ENCODE results near the gene CBX5. TPM values are rescaled to one million over a fixed set of nuclear protein-coding genes. Genes with fewer than 3 reads are reported as not detected.

CBX5 gene
- total RNA-seq, 2 donors from 2014 or later: 27.0 to 34.3 TPM

DNA sequence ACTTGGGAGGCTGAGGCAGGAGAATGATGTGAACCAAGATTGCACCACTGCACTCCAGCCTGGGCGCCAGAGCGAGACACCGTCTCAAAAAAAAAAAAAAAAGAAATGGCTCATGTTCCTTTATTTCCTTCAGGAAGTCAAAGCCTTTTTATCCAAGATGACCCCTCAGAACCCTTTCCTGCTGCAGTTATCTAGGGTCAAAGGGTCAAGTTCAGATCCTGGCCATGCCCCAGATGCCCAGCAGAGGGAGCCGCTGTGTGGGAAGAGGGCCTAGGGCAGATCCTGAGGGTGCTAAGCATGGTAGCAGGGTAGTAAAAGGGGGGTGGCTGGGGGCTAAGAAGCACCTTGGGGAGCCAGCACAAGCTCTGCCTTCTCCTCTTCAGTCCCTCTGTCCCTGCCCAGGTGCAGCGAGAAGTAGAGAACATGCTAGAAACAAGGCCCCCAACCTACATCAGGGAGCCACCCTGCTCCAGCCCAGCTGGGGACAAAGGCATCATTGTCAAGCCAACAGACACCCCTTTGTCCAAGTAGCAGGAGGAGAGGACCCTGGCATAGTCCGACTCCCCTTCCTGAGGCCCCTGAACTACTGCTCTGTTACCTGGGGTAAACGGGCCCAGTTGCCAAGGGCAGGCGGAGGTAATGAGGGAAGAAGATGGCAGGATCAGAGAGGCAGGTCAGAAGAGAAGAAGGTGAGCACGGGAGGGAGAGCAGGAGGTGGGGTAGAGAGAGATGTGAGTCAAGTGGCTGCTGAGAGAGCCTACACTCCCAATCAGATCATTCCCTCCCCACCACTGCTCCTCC is 14.4 kb upstream of the CBX5 start:
- H3K36me3 ChIP-seq (replicated peaks in 1 of 2; ENCODE audit: insufficient read depth in 1 of 2, low read depth in 2 of 2): no peaks in the 10 kb centered on the region
- ATAC-seq (peak; percentile 85), DNase-seq (peak; percentile 59 to 77 (median 68))
- intact Hi-C loops (cut with DNase I): loop anchor here (5.0 kb wide), 1 partner anchor 68 kb away; the partner anchor contains the start of gene GPR84
- no peaks in the 10 kb centered on the region for H3K27me3 ChIP-seq
- no peaks in the 10 kb centered on the region for H3K4me1 ChIP-seq
- H3K4me3 ChIP-seq: no peak overlapping the region
- 56 to 60% methylated on average over 9 of the region's 9 CpGs for WGBS, 2 donors
- H3K9me3 ChIP-seq: no peaks in the 10 kb centered on the region
- TF ChIP-seq POLR2A (IDR thresholded peaks at IDR 0.05) (no peak), CTCF (IDR thresholded peaks at IDR 0.05) (peak; percentile 46 to 90 (median 75))
- no peak overlapping the region for H3K27ac ChIP-seq

DNA sequence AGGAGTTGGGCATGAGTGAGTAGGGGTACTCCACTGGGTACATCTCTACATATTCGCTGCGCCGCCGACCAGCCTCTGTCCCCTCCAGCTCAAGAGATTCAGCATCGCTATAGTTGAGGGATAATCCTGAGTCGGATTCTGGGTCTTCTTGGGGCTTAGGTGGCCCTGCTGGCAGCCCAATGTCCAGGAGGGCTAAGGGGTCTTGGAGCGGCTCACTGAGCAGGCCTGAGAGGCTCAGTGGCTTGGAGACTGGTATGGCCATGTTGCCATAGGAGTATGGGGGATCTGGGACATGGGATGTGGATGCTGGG is 13.0 kb upstream of the CBX5 start:
- WGBS, 2 donors: 83 to 96% methylated on average over 6 to 7 of the region's 7 CpGs
- H3K27ac ChIP-seq: no peak overlapping the region
- no peaks in the 10 kb centered on the region for H3K36me3 ChIP-seq (replicated peaks in 1 of 2; ENCODE audit: insufficient read depth in 1 of 2, low read depth in 2 of 2)
- H3K4me1 ChIP-seq: no peaks in the 10 kb centered on the region
- ATAC-seq (no peak), DNase-seq (no peak)
- intact Hi-C loops (cut with DNase I): loop anchor here (5.0 kb wide), 1 partner anchor 69 kb away; the partner anchor contains the start of gene GPR84
- no peaks in the 10 kb centered on the region for H3K9me3 ChIP-seq
- no peaks in the 10 kb centered on the region for H3K27me3 ChIP-seq
- no peak overlapping the region for H3K4me3 ChIP-seq
- TF ChIP-seq POLR2A (IDR thresholded peaks at IDR 0.05) (no peak), CTCF (IDR thresholded peaks at IDR 0.05) (no peak)

GRCh38 chr12:54292083-54292930 is 12.4 kb upstream of the CBX5 start:
- no peak for DNase-seq
- H3K27me3 ChIP-seq: no peaks in the 10 kb centered on the region
- H3K9me3 ChIP-seq: no peaks in the 10 kb centered on the region
- H3K36me3 ChIP-seq (replicated peaks in 1 of 2; ENCODE audit: insufficient read depth in 1 of 2, low read depth in 2 of 2): peaks cover 2 to 3% of the 10 kb centered on the region in 2 donors
- WGBS, 2 donors: 90 to 93% methylated on average over 30 of the region's 30 CpGs
- intact Hi-C loops (cut with DNase I): loop anchor here (5.0 kb wide), 1 partner anchor 70 kb away; the partner anchor contains the start of gene GPR84
- TF ChIP-seq CTCF (IDR thresholded peaks at IDR 0.05): no peak
- TF ChIP-seq POLR2A (IDR thresholded peaks at IDR 0.05): no peak
- no peak overlapping the region for H3K4me3 ChIP-seq
- H3K4me1 ChIP-seq: peaks cover 3% of the 10 kb centered on the region
- ATAC-seq: no peak
- H3K27ac ChIP-seq: no peak overlapping the region

DNA sequence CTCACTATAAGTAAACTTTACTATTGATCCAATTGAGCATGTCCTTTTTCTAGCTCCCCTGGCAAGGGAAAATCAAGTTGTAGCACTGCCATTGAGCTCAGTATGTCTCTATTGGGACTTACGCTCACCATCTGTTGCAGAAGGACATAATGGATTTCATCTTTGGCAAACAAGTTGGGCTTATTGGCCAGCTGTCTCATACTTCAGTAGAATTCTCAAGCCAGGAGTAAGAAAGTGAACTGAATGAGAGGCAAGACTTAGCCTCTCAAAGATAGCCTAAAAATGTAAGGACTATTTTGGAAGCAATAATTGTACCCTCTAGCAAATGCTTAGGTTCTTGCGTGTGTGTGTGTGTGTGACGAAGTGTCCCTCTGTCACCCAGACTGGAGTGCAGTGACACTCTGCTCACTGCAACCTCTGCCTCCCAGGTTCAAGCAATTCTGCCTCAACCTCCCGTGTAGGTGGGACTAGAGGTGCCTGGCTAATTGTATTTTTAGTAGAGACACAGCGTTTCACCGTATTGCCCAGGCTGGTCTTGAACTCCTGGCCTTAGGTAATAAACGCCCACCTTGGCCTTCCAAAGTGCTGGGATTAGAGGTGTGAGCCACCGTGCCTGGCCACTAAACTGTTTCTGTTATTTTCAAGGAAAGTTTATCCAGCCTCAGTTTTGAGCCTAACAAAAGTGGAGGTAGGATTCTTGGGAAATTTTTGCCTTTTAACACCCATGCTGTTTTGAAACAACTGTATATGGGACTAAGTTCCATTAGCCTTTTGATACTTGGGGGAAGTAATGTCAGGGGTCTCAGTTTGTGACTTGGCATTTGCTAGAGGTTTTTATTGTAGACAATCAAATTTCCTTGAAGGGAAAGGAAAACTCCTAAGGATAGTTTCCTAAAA is 7.6 kb upstream of the CBX5 start:
- no peak for ATAC-seq
- Histone ChIP-seq H3K9me3 (no peaks in the 10 kb centered on the region), H3K27ac (no peak overlapping the region), H3K4me3 (no peak overlapping the region), H3K27me3 (no peaks in the 10 kb centered on the region), H3K4me1 (peaks cover 45% of the 10 kb centered on the region), H3K36me3 (replicated peaks in 1 of 2; ENCODE audit: insufficient read depth in 1 of 2, low read depth in 2 of 2) (peaks cover 13 to 29% of the 10 kb centered on the region in 2 donors)
- WGBS, 2 donors: 64 to 73% methylated on average over 8 of the region's 8 CpGs
- intact Hi-C loops (cut with DNase I): no loop called here
- no peak for DNase-seq
- TF ChIP-seq CTCF (IDR thresholded peaks at IDR 0.05) (no peak), POLR2A (IDR thresholded peaks at IDR 0.05) (peak in 2 of 3 donors; percentile 13 to 14)

All from body of pancreas (tissue), 4 donors.